Raji (cell line): ENCODE results near the gene TRMT11.

ENCODE experiments used
- POLR2A ChIP-seq: IDR thresholded peaks from 2 replicates; pipeline ENCODE4 v1.6.1; 2011; ENCODE audit warnings: low read depth, low read length, control low read depth; ENCODE audit not compliant: insufficient read depth

Gene TRMT11

DNA sequence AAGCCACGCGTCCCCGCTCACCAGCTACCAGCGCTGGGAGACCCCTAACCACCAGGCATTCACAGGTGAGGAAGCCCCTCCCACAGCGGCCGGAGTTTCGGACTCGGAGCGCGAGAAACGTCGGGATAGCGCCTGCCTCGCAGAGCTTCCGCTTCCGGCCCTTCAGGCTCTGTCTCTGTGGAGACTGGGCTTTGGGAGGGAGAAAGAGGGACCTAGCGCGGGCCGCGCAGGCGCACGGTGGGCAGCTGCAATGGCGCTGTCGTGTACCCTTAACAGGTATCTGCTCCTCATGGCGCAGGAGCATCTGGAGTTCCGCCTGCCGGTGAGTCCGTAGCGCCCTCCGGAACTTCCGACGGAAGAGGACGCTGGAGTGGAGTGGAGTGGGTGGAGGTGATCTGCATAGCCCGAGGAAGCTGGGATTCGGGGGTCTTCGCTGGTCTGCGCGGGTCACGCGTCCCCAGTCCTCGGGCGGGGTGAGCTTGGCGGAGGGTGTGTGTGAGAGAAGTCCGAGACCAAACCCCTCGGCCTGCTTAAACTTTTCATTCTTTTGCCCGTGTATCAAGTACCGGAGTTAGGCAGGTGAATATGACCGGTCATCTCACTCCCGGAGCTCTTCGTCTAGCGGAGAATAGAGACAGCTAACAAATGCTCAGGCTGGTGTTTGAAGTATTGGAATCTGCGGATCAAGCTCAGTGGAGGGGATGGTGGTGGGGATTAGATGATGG lies at the start of gene TRMT11:
TSS of gene TRMT11 (plus strand) at position 240 of the 725 bp plus-strand sequence. CDS start at position 251, 11 bp downstream.
- TF ChIP-seq POLR2A, result peak; percentile 95; the same call in 1 of the 2 replicates

DNA sequence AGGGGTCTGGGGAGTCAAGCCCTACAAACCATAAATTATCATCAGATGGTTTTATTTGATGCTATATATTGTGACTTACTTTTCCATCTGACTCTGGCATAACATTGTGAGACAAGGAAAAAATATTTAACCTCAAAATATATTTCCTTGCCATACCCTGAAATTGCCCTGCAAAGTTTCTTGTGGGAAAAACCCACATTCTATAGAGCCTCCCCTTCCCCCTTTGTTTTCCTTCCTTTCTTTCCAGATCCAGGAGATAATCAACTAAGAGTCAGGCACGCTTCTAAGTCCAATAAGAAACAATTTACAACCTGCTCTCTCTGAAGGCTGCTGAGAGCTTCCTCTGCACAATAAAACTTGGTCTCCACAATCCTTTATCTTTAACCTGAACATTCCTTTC lies 47.3 kb upstream of the TRMT11 start:
- no peak for TF ChIP-seq POLR2A

DNA sequence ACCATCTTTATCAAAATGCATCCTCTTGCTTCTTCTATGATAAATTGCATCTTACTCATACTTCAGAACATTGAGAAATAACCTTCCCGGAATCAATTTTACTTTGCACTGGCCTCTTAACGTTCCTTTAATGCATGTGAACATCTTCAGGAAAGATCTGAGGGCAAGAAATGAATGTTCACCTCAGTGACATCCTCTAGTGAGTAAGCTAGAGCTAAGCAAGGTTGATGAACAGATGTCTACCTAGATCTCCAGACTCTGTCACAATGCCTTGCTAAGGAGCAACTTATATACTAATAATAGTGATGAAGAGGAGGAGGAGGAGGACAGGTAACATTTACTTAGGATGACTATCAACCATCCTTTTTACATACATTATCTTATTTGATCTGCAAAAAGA lies 46.5 kb upstream of the TRMT11 start:
- no peak for TF ChIP-seq POLR2A

- no peak for TF ChIP-seq POLR2A
Observed at GRCh38 chr6:125940247-125941041, 45.9 kb upstream of the TRMT11 start.

DNA sequence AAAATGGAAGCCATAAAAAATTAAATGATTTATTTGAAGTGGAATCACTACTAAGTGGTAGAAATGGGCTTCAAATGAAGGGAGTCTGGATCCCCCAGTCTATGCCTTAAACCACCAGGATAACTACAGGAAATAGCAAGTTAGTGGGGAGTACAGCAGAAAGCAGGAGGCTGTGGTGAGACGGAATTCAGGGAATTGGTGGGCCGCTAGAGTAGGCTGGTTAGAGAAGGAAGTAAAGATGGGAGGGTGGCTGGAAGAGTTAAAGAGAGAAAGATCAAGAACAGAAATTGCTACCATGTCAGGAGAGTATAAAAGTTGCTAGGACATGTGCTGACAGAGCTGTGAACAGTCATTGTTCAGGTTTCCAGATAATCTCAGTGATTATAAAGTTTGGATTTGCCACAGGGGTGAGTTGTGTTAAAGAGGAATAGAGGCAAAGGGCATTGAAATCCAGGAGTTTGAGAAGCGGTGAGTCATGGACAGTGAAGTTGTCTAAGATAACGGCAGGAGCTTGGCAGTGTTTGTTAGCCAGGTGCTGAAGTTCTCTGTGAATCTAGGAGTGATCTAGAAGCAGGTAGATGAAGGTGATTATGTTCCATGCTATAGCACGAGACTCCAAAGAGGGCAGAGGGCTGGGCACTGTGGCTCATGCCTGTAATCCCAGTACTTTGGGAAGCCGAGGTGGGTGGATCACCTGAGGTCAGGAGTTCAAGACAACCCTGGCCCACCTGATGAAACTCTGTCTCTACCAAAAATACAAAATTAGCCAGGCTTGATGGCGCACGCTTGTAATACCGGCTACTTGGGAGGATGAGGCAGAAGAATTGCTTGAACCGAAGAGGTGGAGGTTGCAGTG lies 43.4 kb upstream of the TRMT11 start:
- no peak for TF ChIP-seq POLR2A

DNA sequence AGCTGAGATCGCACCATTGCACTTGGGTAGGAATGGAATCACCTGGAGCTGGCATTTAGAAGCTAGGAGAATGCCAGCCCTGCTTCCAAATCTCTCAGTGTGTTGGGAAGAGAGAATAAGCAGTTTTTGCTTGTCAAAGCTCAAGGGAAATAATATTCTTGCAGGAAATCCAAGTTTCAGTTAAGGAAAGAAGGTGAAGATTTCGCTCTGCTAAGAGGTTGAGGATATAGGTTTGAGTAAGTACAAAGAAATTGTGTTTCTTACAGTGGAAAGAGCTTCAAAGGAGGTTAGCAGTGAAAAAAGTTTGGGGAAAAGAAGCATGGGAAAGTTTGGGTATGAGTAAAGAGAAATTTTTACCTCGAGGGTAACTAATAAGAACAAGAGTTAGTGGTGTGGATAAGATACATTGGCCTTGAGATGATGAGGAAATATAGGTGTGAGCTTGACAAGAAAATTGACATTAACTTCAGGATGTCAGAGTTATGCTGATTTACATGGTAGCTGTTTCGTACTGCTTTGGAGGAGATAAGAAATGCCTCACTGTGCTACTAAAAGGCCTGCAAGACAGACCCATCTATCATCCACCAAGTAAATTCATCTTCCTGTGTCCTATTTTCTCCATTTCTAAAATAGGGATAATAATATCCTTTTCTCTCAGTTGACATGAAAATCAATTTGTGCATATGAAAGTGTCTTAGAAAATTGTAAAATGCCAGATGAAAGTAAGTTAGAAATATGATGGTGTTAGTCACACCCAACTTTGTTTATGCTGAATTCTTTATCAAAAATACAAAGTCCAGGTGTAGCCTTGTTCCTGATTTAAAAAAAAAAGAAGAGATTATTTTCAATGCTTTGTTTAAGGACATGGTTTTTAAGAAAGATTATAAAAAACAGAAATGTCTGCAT lies 42.6 kb upstream of the TRMT11 start:
- no peak for TF ChIP-seq POLR2A

GRCh38 chr6:125944434-125944816 lies 41.9 kb upstream of the TRMT11 start:
- no peak for TF ChIP-seq POLR2A

DNA sequence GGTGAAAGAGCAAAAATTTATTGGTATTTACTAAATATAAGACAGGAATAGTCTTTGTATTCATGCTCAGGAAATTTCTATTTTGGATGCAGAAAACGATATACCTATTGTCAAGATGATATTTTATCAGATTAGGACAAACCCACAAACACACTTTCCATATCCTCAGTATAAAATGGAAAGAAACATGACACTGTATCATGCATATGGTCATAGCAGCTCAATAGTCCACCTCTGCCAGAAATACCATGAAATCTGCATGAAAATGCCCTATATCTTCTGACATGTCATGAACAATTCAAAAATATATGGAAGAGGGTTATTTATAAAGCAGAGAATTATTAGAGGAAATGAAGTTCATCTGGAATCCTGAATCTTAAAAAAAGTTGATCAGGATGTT lies 41.4 kb upstream of the TRMT11 start:
- no peak for TF ChIP-seq POLR2A

DNA sequence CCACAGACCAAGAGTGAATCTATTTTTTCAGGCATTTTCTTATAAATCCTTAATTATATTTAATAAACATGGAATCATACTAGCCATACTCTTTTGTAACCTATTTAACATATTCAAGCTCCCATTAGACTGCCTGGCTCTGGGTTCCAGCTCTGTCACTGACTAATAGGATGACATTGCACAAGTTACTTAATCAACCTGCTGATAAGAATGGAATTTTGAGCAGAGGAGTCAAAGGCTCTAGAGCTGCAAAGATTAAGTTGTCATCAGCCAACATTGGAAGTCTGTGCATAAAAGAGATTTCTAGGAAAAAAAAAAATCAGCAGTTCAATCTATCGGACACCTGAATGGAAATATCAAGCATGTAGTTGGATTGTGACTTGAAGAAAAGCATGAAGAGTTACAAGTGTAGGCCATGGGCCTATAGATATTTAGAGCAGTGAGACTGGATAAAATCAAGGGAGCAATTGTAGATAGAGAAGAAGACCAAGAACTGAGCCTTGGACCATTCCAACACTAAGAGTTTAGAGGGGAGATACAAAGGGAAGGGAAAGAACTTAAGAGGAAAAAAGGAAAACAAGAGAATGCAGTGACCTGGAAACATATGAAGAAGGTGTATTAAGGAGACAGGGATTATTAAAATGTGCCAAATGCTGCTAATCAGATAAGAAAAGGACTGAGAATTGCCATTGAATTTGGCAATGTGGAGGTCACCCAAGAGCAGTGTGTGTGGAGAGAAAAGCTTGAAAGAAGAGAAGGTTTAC lies 40.8 kb upstream of the TRMT11 start:
- TF ChIP-seq POLR2A, result no peak

GRCh38 chr6:125947615-125948014 lies 38.7 kb upstream of the TRMT11 start:
- no peak for TF ChIP-seq POLR2A

- no peak for TF ChIP-seq POLR2A
Observed at GRCh38 chr6:125948455-125948854, 37.9 kb upstream of the TRMT11 start.

GRCh38 chr6:125949069-125949468 lies 37.3 kb upstream of the TRMT11 start:
- no peak for TF ChIP-seq POLR2A

- TF ChIP-seq POLR2A, result no peak
Observed at GRCh38 chr6:125950293-125950692, 36.0 kb upstream of the TRMT11 start.

DNA sequence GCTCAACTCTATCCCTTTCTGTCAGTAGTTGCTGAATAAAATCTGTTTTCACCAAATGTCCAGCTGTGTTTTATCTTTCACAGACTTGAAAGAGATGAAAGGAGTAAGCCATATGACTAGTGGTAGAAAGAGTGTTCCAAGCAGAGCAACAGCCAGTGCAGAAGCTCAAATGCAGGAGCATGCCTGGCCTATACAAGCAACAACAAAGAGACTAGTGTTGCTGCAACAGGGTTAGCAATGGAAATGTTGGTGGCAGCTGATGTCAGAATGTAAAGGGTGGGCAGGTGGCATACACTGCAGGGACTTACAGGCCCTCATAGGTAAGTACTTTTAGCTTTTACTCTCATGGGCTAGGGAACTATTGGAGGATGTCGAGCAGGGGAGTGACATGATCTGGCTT lies 35.0 kb upstream of the TRMT11 start:
- TF ChIP-seq POLR2A, result no peak
